ENCODE measurements around the gene WWC1.

WWC1 gene

DNA sequence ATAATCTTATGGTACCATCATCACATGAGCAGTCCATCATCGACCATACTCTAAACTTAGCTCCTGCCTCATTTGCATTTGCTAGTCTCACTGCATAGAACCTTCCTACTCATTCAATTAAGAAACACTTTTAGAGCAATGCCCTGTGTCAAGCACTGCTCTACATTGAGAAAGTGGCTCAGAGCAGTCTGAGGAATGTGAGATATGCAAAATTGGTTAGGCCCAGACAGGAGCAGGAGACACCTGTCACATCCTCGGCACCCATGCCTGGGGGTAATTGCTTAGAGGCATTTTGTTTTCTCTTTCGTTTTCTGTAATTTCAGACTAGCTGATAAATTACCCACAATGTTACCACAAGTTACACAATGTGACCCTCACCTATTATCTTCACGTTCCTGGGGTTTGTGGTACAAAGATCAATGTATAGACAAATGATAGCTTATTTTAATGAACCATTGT lies 189.9 kb downstream of the WWC1 start:
- TF ChIP-seq GATA3 (IDR thresholded peaks at IDR 0.05; ENCODE audit: low read depth, low read length) (no peak), GATA2 (IDR thresholded peaks at IDR 0.05; ENCODE audit: low read depth, low read length) (no peak)

DNA sequence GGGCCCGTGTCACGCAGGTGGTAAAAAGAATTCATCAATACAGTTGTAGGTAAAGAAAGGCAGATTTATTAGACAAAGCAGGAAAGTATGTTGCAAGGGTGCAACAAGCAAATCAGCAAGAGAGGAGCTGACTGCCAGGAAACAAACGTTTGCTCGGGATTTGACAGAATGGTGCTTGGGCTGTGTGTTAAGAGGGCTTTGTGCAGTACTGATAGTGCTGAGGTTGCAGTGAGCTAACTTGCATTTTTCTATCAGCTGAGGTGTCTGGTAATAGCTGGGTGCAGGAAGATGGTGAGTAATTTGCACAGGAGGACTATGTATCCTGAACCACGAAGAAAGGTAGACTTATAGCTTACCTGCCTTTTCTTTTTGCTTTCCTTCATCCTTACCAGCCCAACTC lies 190.9 kb downstream of the WWC1 start:
- TF ChIP-seq GATA3 (IDR thresholded peaks at IDR 0.05; ENCODE audit: low read depth, low read length), result no peak
- no peak for TF ChIP-seq GATA2 (IDR thresholded peaks at IDR 0.05; ENCODE audit: low read depth, low read length)

DNA sequence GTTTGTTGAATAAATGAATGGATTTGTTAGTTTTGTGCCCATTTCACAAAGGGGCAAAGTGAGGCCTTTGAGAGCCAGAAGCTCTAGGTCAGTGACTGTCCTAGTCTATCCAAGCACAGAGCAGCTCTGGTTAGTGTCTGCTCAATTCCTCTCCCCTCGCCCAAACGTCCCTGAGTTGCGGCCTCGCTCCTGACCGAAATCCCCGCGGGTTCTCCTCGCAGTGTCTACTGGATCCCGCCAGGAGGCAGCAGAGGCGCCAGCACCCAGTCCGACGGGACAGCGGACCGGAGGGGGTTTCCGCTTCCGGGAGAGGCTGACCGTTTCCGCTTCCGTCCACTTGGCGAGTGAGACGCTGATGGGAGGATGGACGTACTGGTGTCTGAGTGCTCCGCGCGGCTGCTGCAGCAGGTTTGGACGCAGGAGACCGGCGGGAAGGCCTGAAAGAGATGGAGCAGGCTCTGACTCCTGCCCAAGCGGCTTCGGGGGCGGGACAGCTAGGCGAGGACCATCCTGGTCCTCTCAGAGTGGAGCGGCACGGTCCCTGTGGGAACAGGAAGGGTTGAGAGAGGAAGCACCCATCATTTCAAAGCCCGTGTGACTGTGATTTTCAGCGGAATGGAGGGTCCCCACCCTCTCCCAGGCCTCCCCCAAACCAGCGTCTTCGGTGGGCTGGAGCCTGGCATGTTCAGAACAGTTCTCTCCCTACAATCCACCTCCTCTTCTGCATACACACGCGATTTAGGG lies 194.9 kb downstream of the WWC1 start, which contains the start of gene RARS1:
Gene RARS1, plus strand, starts transcription at position 336 of the 744 bp plus-strand sequence. Its CDS starts 28 bp downstream, at position 364.
- no peak for TF ChIP-seq GATA3 (IDR thresholded peaks at IDR 0.05; ENCODE audit: low read depth, low read length)
- TF ChIP-seq GATA2 (IDR thresholded peaks at IDR 0.05; ENCODE audit: low read depth, low read length), result no peak

DNA sequence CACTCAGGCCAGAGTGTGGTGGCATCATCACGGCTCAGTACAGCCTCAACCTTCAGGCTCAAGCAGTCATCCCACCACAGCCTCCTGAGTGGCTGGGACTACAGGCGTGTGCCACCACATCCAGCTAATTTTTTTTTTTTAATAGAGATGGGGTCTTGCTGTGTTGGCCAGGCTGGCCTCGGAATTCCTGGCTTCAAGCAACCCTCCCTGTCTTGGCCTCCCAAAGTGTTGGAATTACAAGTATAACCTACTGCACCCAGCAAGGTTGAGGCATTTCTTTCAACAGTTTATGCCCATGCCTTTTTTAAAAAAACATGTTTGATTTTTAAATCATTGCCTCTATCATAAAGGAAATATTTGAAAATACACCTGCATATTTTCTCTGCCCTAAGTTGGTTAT lies 197.6 kb downstream of the WWC1 start:
- TF ChIP-seq GATA2 (IDR thresholded peaks at IDR 0.05; ENCODE audit: low read depth, low read length), result no peak
- no peak for TF ChIP-seq GATA3 (IDR thresholded peaks at IDR 0.05; ENCODE audit: low read depth, low read length)

DNA sequence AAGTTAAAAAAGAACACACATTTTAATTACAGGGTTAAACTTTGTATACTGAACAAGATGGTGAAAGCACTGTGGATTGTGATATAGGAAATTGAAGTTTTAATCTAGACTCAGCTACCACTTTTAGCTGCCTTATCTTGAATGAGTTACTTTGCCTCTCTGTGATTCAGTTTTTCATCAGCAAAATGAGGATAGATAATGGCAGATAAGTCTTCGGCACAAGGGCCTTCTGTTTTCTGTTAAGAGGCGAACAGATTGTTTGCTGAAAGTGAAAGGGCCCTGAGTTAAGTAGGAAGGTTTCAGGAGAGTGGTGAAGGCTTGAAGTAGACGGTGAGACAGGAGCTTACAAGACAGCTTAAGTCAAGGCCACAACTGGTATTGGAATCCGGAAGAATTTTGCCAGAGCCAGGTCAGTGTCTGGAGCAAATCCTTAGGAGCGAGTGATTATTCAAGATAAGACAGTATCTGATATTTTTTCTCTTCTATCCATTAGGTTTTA lies 202.7 kb downstream of the WWC1 start:
- TF ChIP-seq GATA2 (IDR thresholded peaks at IDR 0.05; ENCODE audit: low read depth, low read length) (peak; percentile 43; the same call in 1 of the 2 replicates), GATA3 (IDR thresholded peaks at IDR 0.05; ENCODE audit: low read depth, low read length) (no peak; the same call in 1 of the 2 replicates)

DNA sequence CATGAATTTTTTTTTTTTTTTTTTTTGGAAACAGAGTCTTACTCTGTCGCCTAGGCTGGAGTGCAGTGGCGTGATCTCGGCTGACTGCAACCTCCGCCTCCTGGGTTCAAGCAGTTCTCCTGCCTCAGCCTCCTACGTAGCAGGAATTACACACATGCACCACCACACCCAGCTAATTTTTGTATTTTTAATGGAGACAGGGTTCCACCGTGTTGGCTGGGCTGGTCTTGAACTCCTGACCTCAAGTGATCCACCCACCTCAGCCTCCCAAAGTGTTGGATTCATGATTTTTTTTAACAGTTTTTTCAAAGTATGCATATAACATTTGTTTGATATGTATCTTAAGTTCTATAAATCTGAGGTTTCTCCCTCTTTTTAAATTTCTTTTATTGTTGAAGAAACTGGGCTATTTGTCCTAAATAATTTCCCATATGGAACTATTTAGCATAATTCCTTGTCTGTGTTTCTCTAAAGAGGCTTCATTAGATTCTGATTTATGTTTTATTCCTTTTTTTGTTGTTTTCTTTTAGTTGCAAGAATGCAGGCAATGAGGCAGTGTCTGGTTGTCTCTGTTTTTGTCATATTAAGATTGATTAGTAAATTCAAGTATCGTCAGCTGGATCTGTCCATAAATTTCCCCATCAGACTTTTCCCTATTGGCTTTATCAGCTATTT lies 211.3 kb downstream of the WWC1 start:
- TF ChIP-seq GATA3 (IDR thresholded peaks at IDR 0.05; ENCODE audit: low read depth, low read length), result no peak

DNA sequence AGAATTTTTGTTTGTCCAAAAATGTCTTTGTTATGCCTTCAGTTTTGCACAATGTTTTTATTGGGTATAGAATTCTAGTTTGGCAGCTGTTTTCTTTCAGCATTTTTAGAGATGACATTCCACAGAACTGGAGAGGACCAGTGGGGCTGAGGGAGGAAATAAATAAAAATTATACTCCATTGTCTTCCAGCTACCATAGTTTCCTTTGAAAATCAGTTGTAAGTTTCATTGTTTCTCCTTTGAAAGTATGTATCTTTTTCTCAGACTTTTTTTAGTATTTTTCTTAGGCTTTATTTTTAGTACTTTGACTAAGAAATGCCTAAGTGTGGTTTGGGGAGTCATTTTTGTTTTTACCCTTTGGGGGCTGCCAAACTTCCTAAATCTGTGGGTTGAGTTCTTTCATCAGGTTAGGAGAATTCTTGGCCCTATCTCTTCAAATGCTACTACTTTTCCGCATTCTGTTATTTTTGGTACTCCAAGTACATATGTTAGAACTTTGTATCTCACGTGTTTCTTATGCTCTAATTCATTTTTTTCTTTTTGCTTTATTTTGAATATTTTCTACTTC lies 222.5 kb downstream of the WWC1 start:
- TF ChIP-seq GATA2 (IDR thresholded peaks at IDR 0.05; ENCODE audit: low read depth, low read length), result no peak
- no peak for TF ChIP-seq GATA3 (IDR thresholded peaks at IDR 0.05; ENCODE audit: low read depth, low read length)

Data from SH-SY5Y (cell line).